GM12891 (cell line): Measurements from ENCODE around the gene CSE1L.

Experiments
- PAX5 ChIP-seq: IDR thresholded peaks from 2 replicates; pipeline ENCODE4 v1.6.1; 2011; ENCODE audit warnings: low read length, moderate library complexity, mild to moderate bottlenecking; ENCODE audit not compliant: insufficient read depth, severe bottlenecking
- POLR2A ChIP-seq: IDR thresholded peaks from 2 replicates; pipeline ENCODE4 v1.6.1; 2011; ENCODE audit warnings: low read depth, low read length, control low read depth
- POLR2AphosphoS5 ChIP-seq: IDR thresholded peaks from 2 replicates; pipeline ENCODE4 v1.6.1; 2011; ENCODE audit warnings: low read depth, low read length, control low read depth
- POU2F2 ChIP-seq: IDR thresholded peaks from 2 replicates; pipeline ENCODE4 v1.6.1; 2011; ENCODE audit warnings: low read depth, mild to moderate bottlenecking, control low read depth, low read length, moderate library complexity
- SPI1 ChIP-seq: IDR thresholded peaks from 2 replicates; pipeline ENCODE4 v1.6.1; 2011; ENCODE audit warnings: low read depth, low read length, control low read depth
- TAF1 ChIP-seq: IDR thresholded peaks from 2 replicates; pipeline ENCODE4 v1.6.1; 2011; ENCODE audit warnings: low read depth, low read length, control low read depth

- no peak for TF ChIP-seq POLR2A
- TF ChIP-seq POLR2AphosphoS5: no peak
- TF ChIP-seq SPI1: no peak
- no peak for TF ChIP-seq TAF1
- TF ChIP-seq PAX5: no peak
- TF ChIP-seq POU2F2: no peak
These were observed 87.5 kb downstream of the CSE1L start for GRCh38 chr20:49133571-49133970.
